HepG2 (cell line): ENCODE data around the gene ZNF277. TPM values are rescaled to one million over a fixed set of nuclear protein-coding genes. Genes with fewer than 3 reads are reported as not detected.

Experiments used
- BCL6 ChIP-seq: IDR thresholded peaks from 2 replicates; pipeline ENCODE4 v1.6.1; 2016; ENCODE audit warnings: missing genetic modification reagents, missing compliant biosample characterization
- BRCA1 ChIP-seq: sonication (generic); formaldehyde crosslinking; IDR thresholded peaks from 2 replicates; pipeline ENCODE4 v1.4.0; 2020; ENCODE audit warnings: missing genetic modification reagents
- CBX5 ChIP-seq: sonication (generic); formaldehyde crosslinking; IDR thresholded peaks from 2 replicates; pipeline ENCODE4 v1.4.0; 2020; ENCODE audit warnings: missing genetic modification reagents, borderline replicate concordance
- CCAR2 ChIP-seq: fragments of 200-400 bp; formaldehyde crosslinking; optimal IDR thresholded peaks from 2 replicates; pipeline ENCODE3; 2018; ENCODE audit warnings: low read depth, mild to moderate bottlenecking, low read length, moderate library complexity
- CHD4 ChIP-seq: fragments of 200-600 bp; sonication (generic); IDR thresholded peaks from 2 replicates; pipeline ENCODE4 v1.7.0; 2017; ENCODE audit warnings: mild to moderate bottlenecking, low read length, borderline replicate concordance
- HNF4A ChIP-seq: sonication (generic); formaldehyde crosslinking; IDR thresholded peaks from 2 replicates; pipeline ENCODE4 v1.4.0; 2020; ENCODE audit warnings: missing genetic modification reagents
- KAT7 ChIP-seq: IDR thresholded peaks from 2 replicates; pipeline ENCODE4 v1.6.1; 2018; ENCODE audit warnings: borderline replicate concordance, missing compliant biosample characterization
- NFYC ChIP-seq: IDR thresholded peaks from 2 replicates; pipeline ENCODE4 v1.6.1; 2016; ENCODE audit warnings: missing genetic modification reagents, missing compliant biosample characterization
- NRL ChIP-seq: sonication (generic); formaldehyde crosslinking; IDR thresholded peaks from 2 replicates; pipeline ENCODE4 v1.5.0; 2020; ENCODE audit warnings: missing genetic modification reagents, mild to moderate bottlenecking, moderate library complexity, borderline replicate concordance
- PITX1 ChIP-seq: sonication (generic); formaldehyde crosslinking; IDR thresholded peaks from 2 replicates; pipeline ENCODE4 v1.5.1; 2020; ENCODE audit warnings: mild to moderate bottlenecking, missing genetic modification reagents
- POLR2A ChIP-seq, 2 experiments: IDR thresholded peaks; 2 replicates each; pipeline ENCODE4 v1.6.1; 2011; ENCODE audit warnings: low read depth in 2 of 2, low read length in 2 of 2, mild to moderate bottlenecking in 1 of 2, moderate library complexity in 1 of 2; ENCODE audit not compliant: insufficient read depth in 1 of 2
- SATB2 ChIP-seq: sonication (generic); formaldehyde crosslinking; IDR thresholded peaks from 2 replicates; pipeline ENCODE4 v1.5.0; 2020; ENCODE audit warnings: missing genetic modification reagents
- TOPORS ChIP-seq: sonication (generic); formaldehyde crosslinking; IDR thresholded peaks from 2 replicates; pipeline ENCODE4 v1.8.0; 2023; ENCODE audit warnings: mild to moderate bottlenecking, missing genetic modification reagents
- TRIM24 ChIP-seq: sonication (generic); formaldehyde crosslinking; IDR thresholded peaks from 2 replicates; pipeline ENCODE4 v1.8.0; 2022; ENCODE audit warnings: mild to moderate bottlenecking, missing genetic modification reagents
- ZBTB8A ChIP-seq: sonication (generic); formaldehyde crosslinking; IDR thresholded peaks from 2 replicates; pipeline ENCODE4 v1.4.0; 2020; ENCODE audit warnings: mild to moderate bottlenecking, low read depth, missing genetic modification reagents, borderline replicate concordance
- ZIK1 ChIP-seq: sonication (generic); formaldehyde crosslinking; IDR thresholded peaks from 2 replicates; pipeline ENCODE4 v1.5.0; 2020; ENCODE audit warnings: mild to moderate bottlenecking, low read depth, missing genetic modification reagents, borderline replicate concordance
- ZMYM2 ChIP-seq: sonication (generic); formaldehyde crosslinking; IDR thresholded peaks from 2 replicates; pipeline ENCODE4 v1.8.0; 2022; ENCODE audit warnings: mild to moderate bottlenecking, missing genetic modification reagents
- ZNF543 ChIP-seq: sonication (generic); formaldehyde crosslinking; IDR thresholded peaks from 2 replicates; pipeline ENCODE4 v1.4.0; 2020; ENCODE audit warnings: mild to moderate bottlenecking, missing genetic modification reagents
- ZNF558 ChIP-seq: sonication (generic); formaldehyde crosslinking; IDR thresholded peaks from 2 replicates; pipeline ENCODE4 v1.9.0; 2022; ENCODE audit warnings: mild to moderate bottlenecking, missing genetic modification reagents, borderline replicate concordance
- ZNF607 ChIP-seq: sonication (generic); formaldehyde crosslinking; IDR thresholded peaks from 2 replicates; pipeline ENCODE4 v1.5.1; 2020; ENCODE audit warnings: missing genetic modification reagents, mild to moderate bottlenecking, borderline replicate concordance
- ZNF839 ChIP-seq: sonication (generic); formaldehyde crosslinking; IDR thresholded peaks from 2 replicates; pipeline ENCODE4 v1.4.0; 2020; ENCODE audit warnings: missing genetic modification reagents, mild to moderate bottlenecking, borderline replicate concordance
- ZSCAN29 ChIP-seq: sonication (generic); formaldehyde crosslinking; conservative IDR thresholded peaks from 2 replicates; pipeline ENCODE4 v1.4.0; 2020; ENCODE audit warnings: mild to moderate bottlenecking, missing genetic modification reagents
- polyA plus RNA-seq, 8 experiments: library from polyadenylated mRNA; depleted of rRNA in 3 of 8; stranded (reverse) in 7 of 8; unstranded in 1 of 8; fragments of >200 nt; fragmentation: Illumina TruSeq in 4 of 8; extraction: Trizol in 4 of 8; gene quantifications; 2 replicates each; pipeline versions ENCODE4 v1.2.1 to v1.2.3, GENCODE V29; 2011 to 2016; ENCODE audit warnings: low read depth in 4 of 8, missing spikeins in 1 of 8, mixed read lengths in 1 of 8; ENCODE audit not compliant: insufficient read depth in 1 of 8
- total RNA-seq, 5 experiments: library from RNA; depleted of rRNA; stranded (reverse); fragments of >200 nt; fragmentation: Illumina TruSeq; extraction: Trizol; gene quantifications; 2 replicates each; pipeline ENCODE4 v1.2.3, GENCODE V29; 2016; ENCODE audit warnings: low read depth in 1 of 5
- TF ChIP-seq, protein P1 (sequence below): sonication (generic); formaldehyde crosslinking; IDR thresholded peaks from 2 replicates; pipeline ENCODE4 v1.4.0; 2020; ENCODE audit warnings: missing genetic modification reagents, mild to moderate bottlenecking, borderline replicate concordance
- TF ChIP-seq, protein P2 (sequence below): sonication (generic); formaldehyde crosslinking; conservative IDR thresholded peaks from 2 replicates; pipeline ENCODE4 v1.8.1; 2023; ENCODE audit warnings: missing genetic modification reagents
- TF ChIP-seq, protein P3 (sequence below): sonication (generic); formaldehyde crosslinking; IDR thresholded peaks from 2 replicates; pipeline ENCODE4 v1.8.1; 2022; ENCODE audit warnings: low read depth, mild to moderate bottlenecking, missing genetic modification reagents

Gene ZNF277
- total and polyA plus RNA-seq, 2 of the 13 experiments (the other 11 are each of a cell fraction or from before 2014, with no cell fraction given) = 29.1 to 30.1 TPM

DNA sequence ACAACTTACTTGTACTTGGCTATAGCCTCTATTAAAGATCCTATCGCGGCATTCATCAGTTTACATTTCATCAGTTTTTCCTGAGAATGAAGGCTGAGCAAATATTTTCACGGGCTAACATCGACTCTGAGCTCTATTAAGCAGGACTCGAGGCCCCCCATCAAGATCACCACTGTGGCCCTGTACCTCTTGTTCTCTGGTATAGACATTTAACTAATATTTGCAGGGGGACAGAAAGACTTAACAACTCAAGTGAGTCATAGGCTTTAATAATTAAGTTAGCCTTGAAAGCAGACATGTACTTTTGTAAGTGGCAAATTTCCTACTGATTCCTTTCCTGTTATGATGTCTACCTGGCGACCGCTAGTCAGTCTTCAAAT lies 45.7 kb upstream of the ZNF277 start (continued):
- no peak for TF ChIP-seq ZNF607 (CRISPR knock-in tag)
- no peak for TF ChIP-seq ZNF558 (CRISPR knock-in tag)
- no peak for TF ChIP-seq BRCA1 (CRISPR knock-in tag)
- no peak for TF ChIP-seq CBX5
- no peak for TF ChIP-seq ZIK1
- TF ChIP-seq TOPORS (CRISPR knock-in tag) = no peak
- no peak for TF ChIP-seq ZNF839
- TF ChIP-seq KAT7 (CRISPR knock-in tag) = no peak
- TF ChIP-seq, protein P1, sequence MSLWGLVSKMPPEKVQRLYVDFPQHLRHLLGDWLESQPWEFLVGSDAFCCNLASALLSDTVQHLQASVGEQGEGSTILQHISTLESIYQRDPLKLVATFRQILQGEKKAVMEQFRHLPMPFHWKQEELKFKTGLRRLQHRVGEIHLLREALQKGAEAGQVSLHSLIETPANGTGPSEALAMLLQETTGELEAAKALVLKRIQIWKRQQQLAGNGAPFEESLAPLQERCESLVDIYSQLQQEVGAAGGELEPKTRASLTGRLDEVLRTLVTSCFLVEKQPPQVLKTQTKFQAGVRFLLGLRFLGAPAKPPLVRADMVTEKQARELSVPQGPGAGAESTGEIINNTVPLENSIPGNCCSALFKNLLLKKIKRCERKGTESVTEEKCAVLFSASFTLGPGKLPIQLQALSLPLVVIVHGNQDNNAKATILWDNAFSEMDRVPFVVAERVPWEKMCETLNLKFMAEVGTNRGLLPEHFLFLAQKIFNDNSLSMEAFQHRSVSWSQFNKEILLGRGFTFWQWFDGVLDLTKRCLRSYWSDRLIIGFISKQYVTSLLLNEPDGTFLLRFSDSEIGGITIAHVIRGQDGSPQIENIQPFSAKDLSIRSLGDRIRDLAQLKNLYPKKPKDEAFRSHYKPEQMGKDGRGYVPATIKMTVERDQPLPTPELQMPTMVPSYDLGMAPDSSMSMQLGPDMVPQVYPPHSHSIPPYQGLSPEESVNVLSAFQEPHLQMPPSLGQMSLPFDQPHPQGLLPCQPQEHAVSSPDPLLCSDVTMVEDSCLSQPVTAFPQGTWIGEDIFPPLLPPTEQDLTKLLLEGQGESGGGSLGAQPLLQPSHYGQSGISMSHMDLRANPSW (CRISPR knock-in tag) = no peak
- no peak for TF ChIP-seq NRL (CRISPR knock-in tag)
- TF ChIP-seq ZBTB8A (CRISPR knock-in tag) = no peak
- TF ChIP-seq, protein P2, sequence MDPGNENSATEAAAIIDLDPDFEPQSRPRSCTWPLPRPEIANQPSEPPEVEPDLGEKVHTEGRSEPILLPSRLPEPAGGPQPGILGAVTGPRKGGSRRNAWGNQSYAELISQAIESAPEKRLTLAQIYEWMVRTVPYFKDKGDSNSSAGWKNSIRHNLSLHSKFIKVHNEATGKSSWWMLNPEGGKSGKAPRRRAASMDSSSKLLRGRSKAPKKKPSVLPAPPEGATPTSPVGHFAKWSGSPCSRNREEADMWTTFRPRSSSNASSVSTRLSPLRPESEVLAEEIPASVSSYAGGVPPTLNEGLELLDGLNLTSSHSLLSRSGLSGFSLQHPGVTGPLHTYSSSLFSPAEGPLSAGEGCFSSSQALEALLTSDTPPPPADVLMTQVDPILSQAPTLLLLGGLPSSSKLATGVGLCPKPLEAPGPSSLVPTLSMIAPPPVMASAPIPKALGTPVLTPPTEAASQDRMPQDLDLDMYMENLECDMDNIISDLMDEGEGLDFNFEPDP = no peak
- TF ChIP-seq ZNF543 (CRISPR knock-in tag) = no peak
- TF ChIP-seq, protein P3, sequence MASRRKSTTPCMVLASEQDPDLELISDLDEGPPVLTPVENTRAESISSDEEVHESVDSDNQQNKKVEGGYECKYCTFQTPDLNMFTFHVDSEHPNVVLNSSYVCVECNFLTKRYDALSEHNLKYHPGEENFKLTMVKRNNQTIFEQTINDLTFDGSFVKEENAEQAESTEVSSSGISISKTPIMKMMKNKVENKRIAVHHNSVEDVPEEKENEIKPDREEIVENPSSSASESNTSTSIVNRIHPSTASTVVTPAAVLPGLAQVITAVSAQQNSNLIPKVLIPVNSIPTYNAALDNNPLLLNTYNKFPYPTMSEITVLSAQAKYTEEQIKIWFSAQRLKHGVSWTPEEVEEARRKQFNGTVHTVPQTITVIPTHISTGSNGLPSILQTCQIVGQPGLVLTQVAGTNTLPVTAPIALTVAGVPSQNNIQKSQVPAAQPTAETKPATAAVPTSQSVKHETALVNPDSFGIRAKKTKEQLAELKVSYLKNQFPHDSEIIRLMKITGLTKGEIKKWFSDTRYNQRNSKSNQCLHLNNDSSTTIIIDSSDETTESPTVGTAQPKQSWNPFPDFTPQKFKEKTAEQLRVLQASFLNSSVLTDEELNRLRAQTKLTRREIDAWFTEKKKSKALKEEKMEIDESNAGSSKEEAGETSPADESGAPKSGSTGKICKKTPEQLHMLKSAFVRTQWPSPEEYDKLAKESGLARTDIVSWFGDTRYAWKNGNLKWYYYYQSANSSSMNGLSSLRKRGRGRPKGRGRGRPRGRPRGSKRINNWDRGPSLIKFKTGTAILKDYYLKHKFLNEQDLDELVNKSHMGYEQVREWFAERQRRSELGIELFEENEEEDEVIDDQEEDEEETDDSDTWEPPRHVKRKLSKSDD (CRISPR knock-in tag) = no peak
- peak; percentile 83 for TF ChIP-seq BCL6 (CRISPR knock-in tag)
- TF ChIP-seq POLR2A (IDR thresholded peaks at IDR 0.05; ENCODE audit: insufficient read depth in 1 of 2, low read depth in 2 of 2, low read length in 2 of 2) = no peak
- TF ChIP-seq CCAR2 = no peak
- peak; percentile 86 for TF ChIP-seq SATB2
- no peak for TF ChIP-seq TRIM24 (CRISPR knock-in tag)
- peak; percentile 17; the same call in 1 of the 2 replicates for TF ChIP-seq HNF4A
- no peak for TF ChIP-seq NFYC (CRISPR knock-in tag)
- TF ChIP-seq CHD4 = no peak
- TF ChIP-seq PITX1 (CRISPR knock-in tag) = no peak
- TF ChIP-seq ZMYM2 (CRISPR knock-in tag) = no peak
- TF ChIP-seq ZSCAN29 (CRISPR knock-in tag) = no peak
